ENCODE data around the gene CHCHD3.

Gene CHCHD3

DNA sequence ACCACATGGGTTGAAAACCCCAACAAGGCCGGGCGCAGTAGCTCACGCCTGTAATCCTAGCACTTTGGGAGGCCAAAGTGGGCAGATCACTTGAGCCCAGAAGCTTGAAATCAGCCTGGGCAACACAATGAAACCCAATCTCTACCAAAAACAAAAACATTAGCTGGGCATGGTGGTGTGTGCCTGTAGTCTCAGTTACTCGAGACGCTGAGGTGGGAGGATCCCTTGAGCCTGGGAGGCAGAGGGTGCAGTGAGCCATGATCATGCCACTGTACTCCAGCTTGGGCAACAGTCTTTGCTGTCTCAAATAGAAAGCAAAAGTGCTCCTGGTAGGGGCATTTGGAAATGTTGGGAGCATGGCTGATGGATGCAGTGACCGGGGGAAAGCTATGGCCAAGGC, 296.0 kb downstream of the CHCHD3 start:
- Histone ChIP-seq H3K4me3 (ENCODE audit: low read length) (no peak overlapping the region), H3K36me3 (ENCODE audit: control insufficient read depth, insufficient read depth, low read length) (no peaks in the 10 kb centered on the region), H3K27ac (ENCODE audit: low read length) (no peak overlapping the region), H3K4me1 (ENCODE audit: control insufficient read depth, insufficient read depth, low read length) (no peaks in the 10 kb centered on the region), H3K9me3 (ENCODE audit: control insufficient read depth, insufficient read depth, low read length) (no peaks in the 10 kb centered on the region), H3K27me3 (ENCODE audit: control insufficient read depth, insufficient read depth, low read length) (no peaks in the 10 kb centered on the region)
- WGBS (ENCODE audit: insufficient coverage, insufficient read length): no CpG with 5 or more reads among the region's 6 CpGs
- no peak for DNase-seq (ENCODE audit: low read depth, low spot score)

DNA sequence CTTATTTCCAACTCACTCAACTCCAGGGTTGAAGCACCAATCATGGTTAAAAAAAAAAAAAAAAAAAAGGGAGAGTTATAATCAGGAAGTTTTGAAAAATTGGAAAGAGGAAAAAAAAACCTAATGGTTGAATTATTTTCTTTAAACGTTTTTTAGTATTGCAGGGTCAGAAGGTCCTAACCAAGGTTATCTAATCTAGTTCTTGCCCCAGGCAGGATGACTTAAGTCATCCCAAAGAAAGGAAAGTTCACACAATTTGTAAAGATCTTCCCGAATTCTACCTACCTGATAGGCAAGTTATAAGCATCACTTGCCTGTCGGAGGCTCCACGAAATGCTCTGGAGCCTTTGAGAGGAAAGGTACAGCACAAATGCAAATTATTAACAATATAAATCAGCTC, 297.5 kb downstream of the CHCHD3 start:
- no peak for DNase-seq (ENCODE audit: low read depth, low spot score)
- H3K27ac ChIP-seq (ENCODE audit: low read length): no peak overlapping the region
- no CpG with 5 or more reads among the region's 4 CpGs for WGBS (ENCODE audit: insufficient coverage, insufficient read length)

DNA sequence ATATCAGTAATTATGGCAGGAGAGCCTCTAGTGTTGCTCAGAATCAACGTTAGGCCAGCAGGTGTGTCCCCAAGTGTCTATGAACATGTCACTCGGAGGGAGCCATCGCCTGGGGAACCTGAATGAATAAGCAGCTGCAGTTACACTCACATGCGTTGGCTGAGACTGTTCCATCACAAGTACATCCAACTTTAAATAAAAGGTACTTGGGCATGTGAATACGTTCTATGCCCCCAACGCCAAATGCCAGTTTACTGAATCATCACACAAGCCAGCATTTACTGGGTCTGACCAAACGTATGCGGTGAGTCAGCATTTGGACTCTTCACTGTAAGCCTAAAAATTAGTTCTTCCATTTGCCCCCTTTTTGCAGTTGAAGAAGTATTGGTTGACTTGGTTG, 298.1 kb downstream of the CHCHD3 start:
- no peak overlapping the region for H3K4me3 ChIP-seq (ENCODE audit: low read length)
- DNase-seq (ENCODE audit: low read depth, low spot score): no peak
- H3K27ac ChIP-seq (ENCODE audit: low read length): no peak overlapping the region
- no peaks in the 10 kb centered on the region for H3K4me1 ChIP-seq (ENCODE audit: control insufficient read depth, insufficient read depth, low read length)
- no peaks in the 10 kb centered on the region for H3K9me3 ChIP-seq (ENCODE audit: control insufficient read depth, insufficient read depth, low read length)
- WGBS (ENCODE audit: insufficient coverage, insufficient read length): no CpG with 5 or more reads among the region's 8 CpGs
- no peaks in the 10 kb centered on the region for H3K36me3 ChIP-seq (ENCODE audit: control insufficient read depth, insufficient read depth, low read length)
- H3K27me3 ChIP-seq (ENCODE audit: control insufficient read depth, insufficient read depth, low read length): no peaks in the 10 kb centered on the region

More for the DNA sequence above, 297.5 kb downstream of the CHCHD3 start:
- Histone ChIP-seq H3K27me3 (ENCODE audit: control insufficient read depth, insufficient read depth, low read length) (no peaks in the 10 kb centered on the region), H3K4me3 (ENCODE audit: low read length) (no peak overlapping the region), H3K4me1 (ENCODE audit: control insufficient read depth, insufficient read depth, low read length) (no peaks in the 10 kb centered on the region), H3K9me3 (ENCODE audit: control insufficient read depth, insufficient read depth, low read length) (no peaks in the 10 kb centered on the region), H3K36me3 (ENCODE audit: control insufficient read depth, insufficient read depth, low read length) (no peaks in the 10 kb centered on the region)

DNA sequence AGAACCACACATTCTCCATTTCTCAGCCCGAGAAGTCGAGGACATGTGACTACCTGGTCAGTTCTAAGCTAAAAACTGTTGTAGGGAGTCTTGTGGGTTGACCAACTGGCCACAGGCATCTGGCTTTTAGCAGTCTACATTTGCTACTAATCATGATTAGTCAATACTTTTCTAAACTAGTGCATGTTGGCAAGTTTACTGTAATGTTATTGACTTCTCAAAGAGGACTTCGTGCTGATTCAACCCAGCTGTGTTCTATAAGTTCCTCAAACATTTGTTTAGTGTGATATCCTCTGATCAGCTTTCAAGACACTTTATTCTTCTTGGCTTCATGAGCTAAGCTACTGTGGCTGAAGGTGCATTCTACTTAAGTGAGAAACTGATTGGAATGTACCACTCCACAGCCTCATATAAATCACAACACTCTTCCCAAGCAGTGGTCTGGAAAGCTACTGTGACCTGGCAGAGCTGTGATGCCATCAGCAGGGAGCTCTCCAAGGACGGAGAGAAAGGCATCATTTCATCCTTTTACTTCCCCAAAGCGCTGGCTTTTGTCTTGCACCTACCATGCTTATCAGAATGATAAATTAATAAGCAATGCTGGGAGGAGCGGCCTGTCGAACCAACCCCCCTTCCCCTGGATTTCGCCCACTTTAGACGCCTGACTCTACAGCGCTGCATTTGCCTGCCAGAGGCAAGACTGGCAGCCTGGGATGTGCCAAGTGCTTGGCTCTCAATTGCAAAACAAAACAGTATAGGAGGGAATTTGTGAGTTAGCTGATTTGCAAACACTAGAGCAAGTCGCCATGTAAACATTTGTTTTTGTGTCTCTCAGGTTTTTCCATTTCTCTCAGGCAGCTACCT, 298.9 kb downstream of the CHCHD3 start:
- H3K36me3 ChIP-seq (ENCODE audit: control insufficient read depth, insufficient read depth, low read length): no peaks in the 10 kb centered on the region
- no peak for DNase-seq (ENCODE audit: low read depth, low spot score)
- no CpG with 5 or more reads among the region's 11 CpGs for WGBS (ENCODE audit: insufficient coverage, insufficient read length)

DNA sequence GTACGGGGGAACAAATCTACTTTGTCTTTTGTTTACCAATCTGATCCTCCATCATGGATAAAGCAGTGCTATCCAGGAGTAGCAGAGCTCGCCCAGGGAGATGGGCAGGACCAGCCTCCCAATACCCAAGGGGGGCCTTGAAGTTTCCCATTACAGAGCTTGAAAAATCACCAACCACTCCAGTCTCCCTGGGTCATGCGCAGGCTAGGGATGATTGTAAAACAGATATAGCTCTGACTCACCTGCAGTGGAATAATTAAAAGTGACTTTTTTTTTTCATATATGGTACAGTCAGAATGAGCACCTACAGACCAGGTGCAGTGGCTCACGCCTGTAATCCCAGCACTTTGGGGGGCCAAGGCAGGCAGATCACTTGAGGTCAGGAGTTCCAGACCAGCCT, 301.1 kb downstream of the CHCHD3 start:
- DNase-seq (ENCODE audit: low read depth, low spot score): no peak
- no peaks in the 10 kb centered on the region for H3K36me3 ChIP-seq (ENCODE audit: control insufficient read depth, insufficient read depth, low read length)
- no peaks in the 10 kb centered on the region for H3K4me1 ChIP-seq (ENCODE audit: control insufficient read depth, insufficient read depth, low read length)
- no peaks in the 10 kb centered on the region for H3K27me3 ChIP-seq (ENCODE audit: control insufficient read depth, insufficient read depth, low read length)
- no peaks in the 10 kb centered on the region for H3K9me3 ChIP-seq (ENCODE audit: control insufficient read depth, insufficient read depth, low read length)
- no peak overlapping the region for H3K27ac ChIP-seq (ENCODE audit: low read length)
- H3K4me3 ChIP-seq (ENCODE audit: low read length): no peak overlapping the region
- no CpG with 5 or more reads among the region's 4 CpGs for WGBS (ENCODE audit: insufficient coverage, insufficient read length)

More for the DNA sequence above, 298.9 kb downstream of the CHCHD3 start:
- no peaks in the 10 kb centered on the region for H3K9me3 ChIP-seq (ENCODE audit: control insufficient read depth, insufficient read depth, low read length)
- no peak overlapping the region for H3K27ac ChIP-seq (ENCODE audit: low read length)
- H3K4me3 ChIP-seq (ENCODE audit: low read length): no peak overlapping the region
- no peaks in the 10 kb centered on the region for H3K27me3 ChIP-seq (ENCODE audit: control insufficient read depth, insufficient read depth, low read length)
- no peaks in the 10 kb centered on the region for H3K4me1 ChIP-seq (ENCODE audit: control insufficient read depth, insufficient read depth, low read length)

DNA sequence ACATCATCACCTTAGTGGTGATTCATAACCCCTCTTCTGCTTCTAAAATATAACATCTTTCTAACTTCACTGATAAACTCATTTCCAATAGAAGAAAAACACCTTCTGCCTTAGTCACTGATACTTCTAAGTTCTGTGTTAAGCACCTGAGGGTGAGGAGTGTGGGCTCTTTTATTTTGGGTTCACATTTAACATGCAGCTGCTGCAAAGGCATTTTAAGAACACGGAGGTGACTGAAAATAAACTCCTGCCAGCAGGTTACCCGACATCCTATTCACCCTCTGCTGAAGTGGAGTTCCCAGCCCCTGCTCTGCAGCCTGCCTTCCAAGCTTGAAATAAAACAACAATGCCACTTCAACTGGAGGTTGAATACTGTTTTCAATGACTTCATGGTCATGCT, 302.7 kb downstream of the CHCHD3 start:
- no peak overlapping the region for H3K4me3 ChIP-seq (ENCODE audit: low read length)
- H3K9me3 ChIP-seq (ENCODE audit: control insufficient read depth, insufficient read depth, low read length): no peaks in the 10 kb centered on the region
- no peak for DNase-seq (ENCODE audit: low read depth, low spot score)
- H3K4me1 ChIP-seq (ENCODE audit: control insufficient read depth, insufficient read depth, low read length): no peaks in the 10 kb centered on the region
- H3K27me3 ChIP-seq (ENCODE audit: control insufficient read depth, insufficient read depth, low read length): no peaks in the 10 kb centered on the region
- no peaks in the 10 kb centered on the region for H3K36me3 ChIP-seq (ENCODE audit: control insufficient read depth, insufficient read depth, low read length)
- no peak overlapping the region for H3K27ac ChIP-seq (ENCODE audit: low read length)
- no CpG with 5 or more reads among the region's 2 CpGs for WGBS (ENCODE audit: insufficient coverage, insufficient read length)

DNA sequence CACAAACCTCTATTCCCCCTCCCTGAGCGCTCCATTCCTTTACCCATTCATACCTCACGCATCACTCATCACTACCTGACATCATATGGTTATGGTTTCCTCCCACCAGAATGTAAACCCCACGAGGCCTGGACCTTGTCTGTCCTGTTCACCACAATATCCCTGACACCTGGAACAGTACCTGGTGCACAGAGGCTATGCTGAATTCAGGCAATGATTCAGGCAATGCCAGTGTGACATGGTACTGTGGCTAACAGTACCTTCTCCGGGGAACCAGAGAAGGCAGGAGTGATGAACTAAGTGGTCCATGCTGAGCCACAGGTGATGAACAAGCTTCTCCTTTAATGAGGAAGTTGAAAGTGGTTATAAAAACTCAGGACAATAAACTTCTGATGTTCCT, 303.1 kb downstream of the CHCHD3 start:
- no peak overlapping the region for H3K27ac ChIP-seq (ENCODE audit: low read length)
- H3K9me3 ChIP-seq (ENCODE audit: control insufficient read depth, insufficient read depth, low read length): no peaks in the 10 kb centered on the region
- H3K4me3 ChIP-seq (ENCODE audit: low read length): no peak overlapping the region
- DNase-seq (ENCODE audit: low read depth, low spot score): no peak
- H3K27me3 ChIP-seq (ENCODE audit: control insufficient read depth, insufficient read depth, low read length): no peaks in the 10 kb centered on the region
- 100% methylated on average over 2 of the region's 4 CpGs for WGBS (ENCODE audit: insufficient coverage, insufficient read length)
- H3K4me1 ChIP-seq (ENCODE audit: control insufficient read depth, insufficient read depth, low read length): no peaks in the 10 kb centered on the region
- H3K36me3 ChIP-seq (ENCODE audit: control insufficient read depth, insufficient read depth, low read length): no peaks in the 10 kb centered on the region

DNA sequence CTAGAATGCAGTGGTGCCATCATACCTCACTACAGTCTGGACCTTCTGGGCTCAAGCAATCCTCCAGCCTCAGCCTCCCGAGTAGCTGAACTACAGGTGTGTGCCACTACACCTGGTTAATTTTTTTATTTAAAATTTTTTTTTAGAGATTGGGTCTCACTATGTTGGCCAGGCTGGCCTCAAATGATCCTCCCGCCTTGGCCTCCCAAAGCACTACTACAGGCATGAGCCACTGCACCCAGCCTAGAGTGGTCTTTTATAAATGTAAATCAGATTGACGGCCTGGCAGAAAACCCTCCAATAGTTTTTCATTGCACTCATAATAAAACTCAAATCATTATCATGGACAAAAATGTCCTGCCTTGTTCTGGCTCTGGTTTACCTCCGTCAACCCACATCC, 303.9 kb downstream of the CHCHD3 start:
- WGBS (ENCODE audit: insufficient coverage, insufficient read length): no CpG with 5 or more reads among the region's 4 CpGs
- no peak overlapping the region for H3K4me3 ChIP-seq (ENCODE audit: low read length)
- no peak for DNase-seq (ENCODE audit: low read depth, low spot score)

DNA sequence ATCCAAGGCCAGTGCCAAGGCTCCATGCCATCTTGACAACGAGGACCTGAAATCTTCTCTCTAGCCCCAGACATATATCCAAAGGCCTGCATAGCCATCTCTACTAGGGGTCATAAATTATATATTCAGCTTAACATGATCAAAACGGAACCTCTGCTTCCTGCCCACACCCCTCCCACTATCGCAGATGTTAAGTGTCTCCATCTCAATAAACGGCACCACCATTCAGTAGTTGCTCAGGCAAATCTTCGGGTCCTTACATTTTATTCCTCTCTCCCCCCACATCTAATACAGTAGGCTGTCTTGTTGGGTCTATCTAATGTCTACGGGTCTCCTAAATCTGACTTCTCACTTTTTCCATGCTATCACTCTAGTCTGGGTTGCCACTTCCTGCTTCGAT, 304.5 kb downstream of the CHCHD3 start:
- no peak overlapping the region for H3K4me3 ChIP-seq (ENCODE audit: low read length)
- no peaks in the 10 kb centered on the region for H3K27me3 ChIP-seq (ENCODE audit: control insufficient read depth, insufficient read depth, low read length)
- WGBS (ENCODE audit: insufficient coverage, insufficient read length): no CpG with 5 or more reads among the region's 7 CpGs
- H3K9me3 ChIP-seq (ENCODE audit: control insufficient read depth, insufficient read depth, low read length): no peaks in the 10 kb centered on the region
- no peak for DNase-seq (ENCODE audit: low read depth, low spot score)
- no peak overlapping the region for H3K27ac ChIP-seq (ENCODE audit: low read length)
- H3K36me3 ChIP-seq (ENCODE audit: control insufficient read depth, insufficient read depth, low read length): no peaks in the 10 kb centered on the region
- no peaks in the 10 kb centered on the region for H3K4me1 ChIP-seq (ENCODE audit: control insufficient read depth, insufficient read depth, low read length)

More for the DNA sequence above, 303.9 kb downstream of the CHCHD3 start:
- Histone ChIP-seq H3K36me3 (ENCODE audit: control insufficient read depth, insufficient read depth, low read length) (no peaks in the 10 kb centered on the region), H3K27ac (ENCODE audit: low read length) (no peak overlapping the region), H3K4me1 (ENCODE audit: control insufficient read depth, insufficient read depth, low read length) (no peaks in the 10 kb centered on the region), H3K9me3 (ENCODE audit: control insufficient read depth, insufficient read depth, low read length) (no peaks in the 10 kb centered on the region), H3K27me3 (ENCODE audit: control insufficient read depth, insufficient read depth, low read length) (no peaks in the 10 kb centered on the region)

DNA sequence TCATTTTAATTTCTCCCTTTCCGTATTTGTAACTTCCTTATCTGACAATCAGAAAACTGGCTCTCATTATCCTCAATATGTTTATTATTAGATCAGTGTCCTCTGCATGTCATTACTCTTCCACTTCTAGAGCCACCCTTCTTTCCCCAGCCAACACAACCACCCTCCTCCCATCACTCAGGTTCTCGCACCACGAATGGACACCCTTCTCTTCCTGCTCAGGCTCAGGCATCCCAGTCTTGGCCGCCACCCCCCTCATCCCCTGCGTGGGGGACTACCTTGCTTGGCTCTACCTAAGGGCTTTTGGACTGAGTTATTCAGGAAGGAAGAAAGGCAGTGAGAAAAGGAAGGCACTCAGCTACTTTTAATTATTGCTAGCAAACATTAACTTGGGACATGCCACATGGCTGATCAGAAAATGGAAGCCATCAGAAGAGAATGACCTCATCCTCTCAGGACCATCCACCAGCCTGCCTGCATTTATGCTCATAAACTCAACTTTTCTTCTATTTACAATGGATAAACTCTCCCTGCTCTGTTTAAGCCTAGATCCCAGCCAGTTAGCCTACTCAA, 305.8 kb downstream of the CHCHD3 start:
- Histone ChIP-seq H3K27ac (ENCODE audit: low read length) (no peak overlapping the region), H3K27me3 (ENCODE audit: control insufficient read depth, insufficient read depth, low read length) (no peaks in the 10 kb centered on the region), H3K9me3 (ENCODE audit: control insufficient read depth, insufficient read depth, low read length) (no peaks in the 10 kb centered on the region), H3K4me1 (ENCODE audit: control insufficient read depth, insufficient read depth, low read length) (no peaks in the 10 kb centered on the region), H3K4me3 (ENCODE audit: low read length) (no peak overlapping the region), H3K36me3 (ENCODE audit: control insufficient read depth, insufficient read depth, low read length) (no peaks in the 10 kb centered on the region)
- no CpG with 5 or more reads among the region's 5 CpGs for WGBS (ENCODE audit: insufficient coverage, insufficient read length)
- no peak for DNase-seq (ENCODE audit: low read depth, low spot score)

DNA sequence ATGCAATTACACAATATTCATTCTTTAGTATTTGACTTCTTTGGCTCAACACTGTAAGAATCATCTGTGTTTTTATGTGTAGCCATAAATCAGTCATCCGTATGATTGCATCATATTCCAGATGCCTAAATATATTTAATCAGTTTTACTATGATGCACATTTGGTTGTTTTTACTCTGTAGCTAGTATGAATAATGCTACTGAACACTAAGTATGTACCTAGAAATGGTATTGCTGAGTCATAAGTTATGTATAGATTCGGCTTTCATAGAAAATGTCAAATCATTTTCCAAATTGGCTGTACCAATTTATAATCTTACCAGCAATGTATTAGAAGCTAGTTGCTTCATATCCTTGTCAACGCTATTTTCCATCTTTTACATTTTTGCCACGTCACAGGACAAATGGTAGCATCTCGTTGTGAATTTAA, 308.3 kb downstream of the CHCHD3 start:
- H3K27me3 ChIP-seq (ENCODE audit: control insufficient read depth, insufficient read depth, low read length): no peaks in the 10 kb centered on the region
- H3K36me3 ChIP-seq (ENCODE audit: control insufficient read depth, insufficient read depth, low read length): no peaks in the 10 kb centered on the region
- DNase-seq (ENCODE audit: low read depth, low spot score): no peak
- H3K9me3 ChIP-seq (ENCODE audit: control insufficient read depth, insufficient read depth, low read length): no peaks in the 10 kb centered on the region
- no peak overlapping the region for H3K4me3 ChIP-seq (ENCODE audit: low read length)
- no peak overlapping the region for H3K27ac ChIP-seq (ENCODE audit: low read length)
- WGBS (ENCODE audit: insufficient coverage, insufficient read length): no CpG with 5 or more reads among the region's 5 CpGs
- H3K4me1 ChIP-seq (ENCODE audit: control insufficient read depth, insufficient read depth, low read length): no peaks in the 10 kb centered on the region

Data from iPS DF 6.9 (cell line).